Measurements from ENCODE around the gene SORCS2.

Gene SORCS2

GRCh38 chr4:7192252-7193029, at the start of gene SORCS2:
TSS of gene SORCS2 (plus strand) at chr4:7192538.
- peak in 1 of 3 donors; percentile 34 for DNase-seq (ENCODE audit: low read depth in 3 of 3, low spot score in 1 of 3)

GRCh38 chr4:7144374-7145290, 47.7 kb upstream of the SORCS2 start:
- no peak for DNase-seq (ENCODE audit: low read depth in 3 of 3, low spot score in 1 of 3)

GRCh38 chr4:7145291-7145934, 46.9 kb upstream of the SORCS2 start:
- no peak for DNase-seq (ENCODE audit: low read depth in 3 of 3, low spot score in 1 of 3)

- DNase-seq (ENCODE audit: low read depth in 3 of 3, low spot score in 1 of 3) = no peak
These were observed 46.1 kb upstream of the SORCS2 start for GRCh38 chr4:7146059-7146785.

GRCh38 chr4:7146786-7147115, 45.6 kb upstream of the SORCS2 start:
- no peak for DNase-seq (ENCODE audit: low read depth in 3 of 3, low spot score in 1 of 3)

- DNase-seq (ENCODE audit: low read depth in 3 of 3, low spot score in 1 of 3) = no peak
These were observed 45.1 kb upstream of the SORCS2 start for GRCh38 chr4:7147261-7147660.

- DNase-seq (ENCODE audit: low read depth in 3 of 3, low spot score in 1 of 3) = no peak
These were observed 44.6 kb upstream of the SORCS2 start for GRCh38 chr4:7147661-7148310.

- DNase-seq (ENCODE audit: low read depth in 3 of 3, low spot score in 1 of 3) = no peak
These were observed 44.0 kb upstream of the SORCS2 start for GRCh38 chr4:7148337-7148736.

GRCh38 chr4:7150036-7150635, 42.2 kb upstream of the SORCS2 start:
- DNase-seq (ENCODE audit: low read depth in 3 of 3, low spot score in 1 of 3) = no peak

GRCh38 chr4:7151668-7152227, 40.6 kb upstream of the SORCS2 start:
- no peak for DNase-seq (ENCODE audit: low read depth in 3 of 3, low spot score in 1 of 3)

GRCh38 chr4:7153711-7154110, 38.6 kb upstream of the SORCS2 start:
- DNase-seq (ENCODE audit: low read depth in 3 of 3, low spot score in 1 of 3) = no peak

GRCh38 chr4:7154351-7154981, 37.9 kb upstream of the SORCS2 start:
- DNase-seq (ENCODE audit: low read depth in 3 of 3, low spot score in 1 of 3) = no peak

- no peak for DNase-seq (ENCODE audit: low read depth in 3 of 3, low spot score in 1 of 3)
These were observed 36.7 kb upstream of the SORCS2 start for GRCh38 chr4:7155590-7156071.

- no peak for DNase-seq (ENCODE audit: low read depth in 3 of 3, low spot score in 1 of 3)
These were observed 36.0 kb upstream of the SORCS2 start for GRCh38 chr4:7156328-7156727.

- no peak for DNase-seq (ENCODE audit: low read depth in 3 of 3, low spot score in 1 of 3)
These were observed 35.4 kb upstream of the SORCS2 start for GRCh38 chr4:7156761-7157488.

GRCh38 chr4:7157666-7158065, 34.7 kb upstream of the SORCS2 start:
- no peak for DNase-seq (ENCODE audit: low read depth in 3 of 3, low spot score in 1 of 3)

- no peak for DNase-seq (ENCODE audit: low read depth in 3 of 3, low spot score in 1 of 3)
These were observed 34.1 kb upstream of the SORCS2 start for GRCh38 chr4:7158081-7158750.

GRCh38 chr4:7158991-7159390, 33.3 kb upstream of the SORCS2 start:
- DNase-seq (ENCODE audit: low read depth in 3 of 3, low spot score in 1 of 3) = no peak
